K562 (cell line): ENCODE results near the gene RHPN2. TPM values are rescaled to one million over a fixed set of nuclear protein-coding genes. Genes with fewer than 3 reads are reported as not detected.
A peak's percentile ranks its signal among the peaks of the same experiment; 100 is the strongest.

Experiments
- ATAC-seq: fragments of 200-7000 bp; cut with Tn5 transposase; 3 replicates; pipeline ENCODE4 v1.9.1; 2020; ENCODE audit warnings: moderate library complexity
- BruUV-seq: library from RNA; stranded (reverse); fragments of 400-500 nt; replicated peaks from 2 replicates; lab custom pipeline; 2021; lab: Mats Ljungman, UMichigan
- CTCF ChIA-PET: fragments of 300-600 bp; formaldehyde crosslinking; extraction: SDS; loops from one replicate; lab custom pipeline; 2021; ENCODE audit warnings: low intra/inter-chr PET ratio; lab: Yijun Ruan, JAX
- POLR2A ChIA-PET: fragments of 300-600, 350-650 bp; sonication (Branson Sonifier 250); formaldehyde crosslinking; extraction: SDS; loops from one replicate; lab custom pipeline; 2021; ENCODE audit warnings: antibody characterized with exemption, inconsistent platforms; lab: Yijun Ruan, JAX
- DNase-seq, 4 experiments: peaks; one replicate each; pipeline versions ENCODE4 v3.0.0 to v3.0.0-alpha.2; 2011 to 2018; ENCODE audit warnings: low spot score in 3 of 4, mixed read lengths in 3 of 4; ENCODE audit errors: extremely low read depth in 1 of 4
- FAIRE-seq: peaks from 2 replicates; lab custom pipeline; 2011; peaks lifted over from hg19 to GRCh38; lab: Jason Lieb, UNC
- H2AFZ ChIP-seq: 2 replicates; pipeline ENCODE4 v1.6.0; 2011; ENCODE audit warnings: low read depth, low read length, control low read depth, inconsistent platforms
- H3K27ac ChIP-seq: fragments of 200-600 bp; 3 replicates; pipeline ENCODE4 v1.8.0; 2011; ENCODE audit warnings: low read depth, mild to moderate bottlenecking, control low read depth, inconsistent platforms, low read length, moderate library complexity, mixed read lengths; ENCODE audit errors: extremely low read depth
- H3K27me3 ChIP-seq, 2 experiments: fragments of 300-600 bp in 1 of 2; 2 replicates in 1 of 2; 3 replicates in 1 of 2; pipeline versions ENCODE4 v1.6.0 to v1.8.0; 2011; ENCODE audit warnings: inconsistent platforms in 2 of 2, low read length in 2 of 2, mild to moderate bottlenecking in 1 of 2, mixed read lengths in 1 of 2, moderate library complexity in 1 of 2; ENCODE audit not compliant: control insufficient read depth in 2 of 2, insufficient read depth in 2 of 2
- H3K36me3 ChIP-seq: fragments of 300-600 bp; 3 replicates; pipeline ENCODE4 v1.8.0; 2011; ENCODE audit warnings: mild to moderate bottlenecking, low read length, inconsistent platforms; ENCODE audit not compliant: control insufficient read depth, insufficient read depth
- H3K4me1 ChIP-seq, 2 experiments: fragments of 200-600 bp in 1 of 2; replicated peaks in 1 of 2; 2 replicates in 1 of 2; 3 replicates in 1 of 2; pipeline versions ENCODE4 v1.5.1 to v1.8.0; 2011; ENCODE audit warnings: inconsistent platforms in 2 of 2, low read length in 2 of 2, mild to moderate bottlenecking in 1 of 2, mixed read lengths in 1 of 2, moderate library complexity in 1 of 2; ENCODE audit not compliant: control insufficient read depth in 2 of 2, insufficient read depth in 2 of 2
- H3K4me2 ChIP-seq: 2 replicates; pipeline ENCODE4 v1.6.1; 2011; ENCODE audit warnings: low read length, control low read depth, inconsistent platforms, mixed read lengths; ENCODE audit not compliant: insufficient read depth
- H3K4me3 ChIP-seq: fragments of 200-600 bp; sonication (generic), shearing (Covaris generic); 2 replicates; pipeline ENCODE4 v1.5.1; 2016; ENCODE audit warnings: control low read depth, inconsistent platforms
- H3K79me2 ChIP-seq: fragments of 200-600 bp; 3 replicates; pipeline ENCODE4 v1.8.0; 2011; ENCODE audit warnings: low read length, inconsistent platforms; ENCODE audit not compliant: control insufficient read depth, insufficient read depth
- H3K9ac ChIP-seq, 2 experiments: 2 replicates each; pipeline versions ENCODE4 v1.6.0 to v1.6.1; 2011; ENCODE audit warnings: low read depth in 2 of 2, low read length in 2 of 2, control low read depth in 1 of 2, inconsistent platforms in 1 of 2, mild to moderate bottlenecking in 1 of 2, mixed read lengths in 1 of 2; ENCODE audit not compliant: insufficient read depth in 1 of 2
- H3K9me1 ChIP-seq: one replicate; pipeline ENCODE4 v1.6.0; 2011; ENCODE audit warnings: inconsistent platforms, mild to moderate bottlenecking, low read length, moderate library complexity; ENCODE audit not compliant: control insufficient read depth, insufficient read depth
- H3K9me3 ChIP-seq: replicated peaks from 2 replicates; pipeline ENCODE4 v1.5.1; 2011; ENCODE audit warnings: low read depth, low read length, inconsistent platforms; ENCODE audit not compliant: control insufficient read depth, insufficient read depth
- H4K20me1 ChIP-seq: replicated peaks from 2 replicates; pipeline ENCODE4 v1.6.1; 2011; ENCODE audit warnings: low read length, inconsistent platforms, mixed read lengths; ENCODE audit not compliant: control insufficient read depth, insufficient read depth
- C11orf30 ChIP-seq: fragments of 450-650 bp; IDR thresholded peaks from 2 replicates; pipeline ENCODE4 v1.6.1; 2016; ENCODE audit warnings: low read depth, mild to moderate bottlenecking
- TAL1 ChIP-seq: fragments of 450-650 bp; IDR thresholded peaks from 2 replicates; pipeline ENCODE4 v1.6.1; 2016; ENCODE audit warnings: mild to moderate bottlenecking
- ZNF280A ChIP-seq: fragments of 450-650 bp; IDR thresholded peaks from 2 replicates; pipeline ENCODE4 v1.6.1; 2018; ENCODE audit warnings: mild to moderate bottlenecking, low read depth; ENCODE audit not compliant: partially characterized antibody
- ZNF316 ChIP-seq: fragments of 450-650 bp; IDR thresholded peaks from 2 replicates; pipeline ENCODE4 v1.6.1; 2016
- WGBS: fragments of 100-300 bp; shearing (Covaris generic); methylation state at CpG from one replicate; pipeline ENCODE4 v1.1.6; 2016; ENCODE audit warnings: low coverage, mixed read lengths; ENCODE audit not compliant: insufficient coverage; ENCODE audit errors: missing lambda C conversion rate; 5-methylcytosine and 5-hydroxymethylcytosine counted together
- in situ Hi-C: fragments of 300-500 bp; cut with MboI; formaldehyde crosslinking; loops from 4 replicates; pipeline ENCODE4 v1.15.0; 2018; ENCODE audit warnings: inconsistent platforms, mixed read lengths
- intact Hi-C: fragments of 100-400 bp; cut with micrococcal nuclease; formaldehyde crosslinking; loops from 2 replicates; pipeline ENCODE4 v1.14.2; 2022
- polyA plus RNA-seq, 8 experiments: library from polyadenylated mRNA; depleted of rRNA in 4 of 8; stranded (reverse) in 5 of 8; unstranded in 3 of 8; fragments of >200 nt; fragmentation: Nextera tagmentation in 2 of 8; fragmentation: Illumina TruSeq in 1 of 8; extraction: Ambion mirVana in 2 of 8; extraction: Trizol in 1 of 8; gene quantifications; 2 replicates each; pipeline versions ENCODE4 v1.2.1 to v1.2.3, GENCODE V29; 2011 to 2014; ENCODE audit warnings: inconsistent platforms in 1 of 8, missing spikeins in 1 of 8
- total RNA-seq, 7 experiments: library from RNA; depleted of rRNA in 6 of 7; stranded (reverse); fragments of >200 nt in 6 of 7; fragmentation: Illumina TruSeq in 2 of 7; extraction: Trizol in 2 of 7; gene quantifications; 2 replicates each; pipeline versions ENCODE4 v1.2.1 to v1.2.3, GENCODE V29; 2011 to 2021; ENCODE audit warnings: low replicate concordance in 1 of 7

The RHPN2 gene
- total and polyA plus RNA-seq, 9 of the 15 experiments (the other 6 are each of a cell fraction or from before 2014, with no cell fraction given) = 0.63 to 9.9 (median 3.2) TPM

GRCh38 chr19:33102893-33103292 lies 38.2 kb upstream of the RHPN2 start:
- in situ Hi-C loops = no loop called here
- H3K36me3 ChIP-seq = peaks cover 50% of the 10 kb centered on the region
- DNase-seq (no peak), ATAC-seq (no peak), FAIRE-seq (no peak)
- H4K20me1 ChIP-seq = peaks cover 4% of the 10 kb centered on the region; the same call in 1 of the 2 replicates
- H2AFZ ChIP-seq = no peak overlapping the region
- H3K27me3 ChIP-seq = no peaks in the 10 kb centered on the region
- TF ChIP-seq ZNF316 = peak; percentile 41
- no peak for TF ChIP-seq ZNF280A
- 0 out of 2 replicates have a peak, but pooled peaks have one; percentile 32 for TF ChIP-seq C11orf30
- no peak for TF ChIP-seq TAL1
- no peak overlapping the region for H3K4me3 ChIP-seq
- BruUV-seq = no TSS peak
- H3K9ac ChIP-seq = no peak overlapping the region
- H3K27ac ChIP-seq = no peak overlapping the region
- peaks cover 6 to 10% of the 10 kb centered on the region in 2 experiments; a peak in 3 of 5 replicates for H3K4me1 ChIP-seq
- no peaks in the 10 kb centered on the region for H3K9me1 ChIP-seq
- intact Hi-C loops = no loop called here
- CTCF ChIA-PET = no interaction called here
- H3K9me3 ChIP-seq = no peaks in the 10 kb centered on the region
- WGBS = 93% methylated on average over 6 of the region's 6 CpGs
- POLR2A ChIA-PET = interaction anchor here (1.2 to 1.6 kb wide), 2 partner anchors 10 to 18 kb away, joined by 4 to 5 read pairs; no protein-coding TSS in a partner anchor
- no peaks in the 10 kb centered on the region for H3K79me2 ChIP-seq
- no peak overlapping the region for H3K4me2 ChIP-seq
